WTC11 (cell line): ENCODE results near the gene TNK1. TPM values are rescaled to one million over a fixed set of nuclear protein-coding genes. Genes with fewer than 3 reads are reported as not detected.

Experiments
- ATAC-seq: fragments of 200-7000 bp; cut with Tn5 transposase; 2 replicates; pipeline ENCODE4 v1.10.0; 2021; ENCODE audit warnings: mild to moderate bottlenecking, moderate library complexity
- CTCF ChIA-PET: fragments of 300-600 bp; sonication (Branson Sonifier 250); formaldehyde crosslinking; loops from one replicate; lab custom pipeline; 2021; ENCODE audit warnings: antibody characterized with exemption; lab: Charles Lee
- POLR2A ChIA-PET: fragments of 350-600 bp; sonication (Branson Sonifier 250); formaldehyde crosslinking; loops from one replicate; lab custom pipeline; 2021; ENCODE audit warnings: antibody characterized with exemption; lab: Charles Lee
- DNase-seq: peaks from one replicate; pipeline ENCODE4 v3.0.0; 2021; ENCODE audit warnings: low spot score
- H3K27ac Mint-ChIP-seq: 2 replicates; pipeline ENCODE4 v1.8.0; 2021; ENCODE audit warnings: mixed read lengths
- H3K27me3 Mint-ChIP-seq: 2 replicates; pipeline ENCODE4 v1.8.0; 2021; ENCODE audit warnings: low read depth, mild to moderate bottlenecking, moderate library complexity, mixed read lengths
- H3K36me3 Mint-ChIP-seq: 2 replicates; pipeline ENCODE4 v1.8.0; 2021; ENCODE audit warnings: mixed read lengths
- H3K4me1 Mint-ChIP-seq: 2 replicates; pipeline ENCODE4 v1.8.0; 2022; ENCODE audit warnings: mixed read lengths
- H3K4me3 Mint-ChIP-seq: 2 replicates; pipeline ENCODE4 v1.8.0; 2021; ENCODE audit warnings: mild to moderate bottlenecking, moderate library complexity, mixed read lengths
- H3K9me3 Mint-ChIP-seq: 2 replicates; pipeline ENCODE4 v1.8.0; 2021; ENCODE audit warnings: mixed read lengths
- ARID4B ChIP-seq: sonication (generic); formaldehyde crosslinking; IDR thresholded peaks from 2 replicates; pipeline ENCODE4 v1.8.0; 2023; ENCODE audit warnings: missing genetic modification reagents, mild to moderate bottlenecking, borderline replicate concordance
- ATF1 ChIP-seq: sonication (generic); formaldehyde crosslinking; IDR thresholded peaks from 2 replicates; pipeline ENCODE4 v1.8.1; 2023; ENCODE audit warnings: mild to moderate bottlenecking, moderate library complexity, missing genetic modification reagents
- ATF2 ChIP-seq: sonication (generic); formaldehyde crosslinking; IDR thresholded peaks from 2 replicates; pipeline ENCODE4 v1.8.1; 2022; ENCODE audit warnings: low read depth, missing genetic modification reagents, borderline replicate concordance
- CDX4 ChIP-seq: fragments of 250-450 bp; sonication (Bioruptor Pico); IDR thresholded peaks from 2 replicates; pipeline ENCODE4 v1.9.0; 2021; ENCODE audit warnings: moderate library complexity, mild to moderate bottlenecking, inconsistent platforms, borderline replicate concordance
- CREM ChIP-seq: sonication (generic); formaldehyde crosslinking; IDR thresholded peaks from 2 replicates; pipeline ENCODE4 v1.8.1; 2022; ENCODE audit warnings: mild to moderate bottlenecking, missing genetic modification reagents, moderate library complexity
- ESRRA ChIP-seq: sonication (generic); formaldehyde crosslinking; IDR thresholded peaks from 2 replicates; pipeline ENCODE4 v1.8.1; 2022; ENCODE audit warnings: mild to moderate bottlenecking, missing genetic modification reagents, borderline replicate concordance
- GTF2I ChIP-seq: fragments of 250-450 bp; sonication (Bioruptor Pico); conservative IDR thresholded peaks from 2 replicates; pipeline ENCODE4 v1.4.0; 2021; ENCODE audit warnings: mild to moderate bottlenecking
- IRF1 ChIP-seq: sonication (generic); formaldehyde crosslinking; IDR thresholded peaks from 2 replicates; pipeline ENCODE4 v1.8.0; 2023; ENCODE audit warnings: missing genetic modification reagents
- RELA ChIP-seq: sonication (generic); formaldehyde crosslinking; IDR thresholded peaks from 2 replicates; pipeline ENCODE4 v1.8.1; 2022; ENCODE audit warnings: missing genetic modification reagents, mild to moderate bottlenecking, borderline replicate concordance
- SOX15 ChIP-seq: fragments of 250-450 bp; sonication (Bioruptor Pico); IDR thresholded peaks from 2 replicates; pipeline ENCODE4 v1.9.0; 2021; ENCODE audit warnings: mild to moderate bottlenecking
- SP1 ChIP-seq: sonication (generic); formaldehyde crosslinking; conservative IDR thresholded peaks from 2 replicates; pipeline ENCODE4 v1.8.1; 2022; ENCODE audit warnings: missing genetic modification reagents
- TEAD1 ChIP-seq: sonication (generic); formaldehyde crosslinking; IDR thresholded peaks from 2 replicates; pipeline ENCODE4 v1.8.0; 2022; ENCODE audit warnings: mild to moderate bottlenecking, missing genetic modification reagents
- USF2 ChIP-seq: sonication (generic); formaldehyde crosslinking; IDR thresholded peaks from 2 replicates; pipeline ENCODE4 v1.8.1; 2023; ENCODE audit warnings: mild to moderate bottlenecking, missing genetic modification reagents, moderate library complexity
- ZNF138 ChIP-seq: sonication (generic); formaldehyde crosslinking; conservative IDR thresholded peaks from 2 replicates; pipeline ENCODE4 v1.8.1; 2022; ENCODE audit warnings: mild to moderate bottlenecking, moderate library complexity, missing genetic modification reagents
- ZNF232 ChIP-seq: sonication (generic); formaldehyde crosslinking; IDR thresholded peaks from 2 replicates; pipeline ENCODE4 v1.8.0; 2022; ENCODE audit warnings: mild to moderate bottlenecking, missing genetic modification reagents
- ZNF281 ChIP-seq: sonication (generic); formaldehyde crosslinking; IDR thresholded peaks from 2 replicates; pipeline ENCODE4 v1.8.0; 2023; ENCODE audit warnings: mild to moderate bottlenecking, missing genetic modification reagents
- ZNF423 ChIP-seq: fragments of 250-450 bp; sonication (Bioruptor Pico); IDR thresholded peaks from 2 replicates; pipeline ENCODE4 v2.1.2; 2022; ENCODE audit warnings: mild to moderate bottlenecking, moderate library complexity
- ZNF671 ChIP-seq: fragments of 250-450 bp; sonication (Bioruptor Pico); IDR thresholded peaks from 2 replicates; pipeline ENCODE4 v1.8.0; 2021; ENCODE audit warnings: mild to moderate bottlenecking
- total RNA-seq: library from RNA; stranded (reverse); gene quantifications from 3 replicates; pipeline ENCODE4 v1.2.3, GENCODE V29; 2021

TNK1 gene
- total RNA-seq, 1 experiment from 2014 or later: 9.3 TPM

- TF ChIP-seq ZNF281 (CRISPR knock-in tag): no peak
- TF ChIP-seq ESRRA (CRISPR knock-in tag): no peak
- TF ChIP-seq IRF1 (CRISPR knock-in tag): no peak
- TF ChIP-seq CDX4 (CRISPR knock-in tag): no peak
- no peak for TF ChIP-seq ZNF138 (CRISPR knock-in tag)
- no peak for TF ChIP-seq CREM (CRISPR knock-in tag)
Observed at GRCh38 chr17:7407082-7407481, 26.2 kb downstream of the TNK1 start (continued).

- Mint-ChIP-seq H3K9me3 (no peaks in the 10 kb centered on the region), H3K27ac (no peak within 1 kb of the TSS), H3K27me3 (no peaks in the 10 kb centered on the region; the same call in 1 of the 2 replicates), H3K4me3 (peak within 1 kb of the TSS; percentile 53), H3K4me1 (peaks cover 35% of the 10 kb centered on the region), H3K36me3 (peaks cover 19% of the 10 kb centered on the region)
- ChIA-PET CTCF (interaction anchor here (0.7 to 3.5 kb wide), 7 partner anchors 14 to 153 kb away, joined by 3 to 25 read pairs (median 7); partner anchors contain the start of gene PLSCR3), POLR2A (interaction anchor here (0.8 to 1.8 kb wide), 3 partner anchors 14 to 76 kb away, joined by 3 to 5 read pairs (median 4); partner anchors contain the start of genes CHRNB1 and PLSCR3)
- ATAC-seq: no peak
- TF ChIP-seq ZNF138 (CRISPR knock-in tag): no peak
- no peak for TF ChIP-seq USF2
- no peak for DNase-seq
Observed at GRCh38 chr17:7407485-7408251, 26.8 kb downstream of the TNK1 start, which contains the start of gene NLGN2. NLGN2 (plus strand) TSS chr17:7407845; CDS start chr17:7408256, 411 bp downstream.

- peaks cover 33% of the 10 kb centered on the region for H3K4me1 Mint-ChIP-seq
- no peaks in the 10 kb centered on the region for H3K9me3 Mint-ChIP-seq
- no peaks in the 10 kb centered on the region; the same call in 1 of the 2 replicates for H3K27me3 Mint-ChIP-seq
- DNase-seq (no peak), ATAC-seq (no peak)
- H3K36me3 Mint-ChIP-seq: peaks cover 19% of the 10 kb centered on the region
- ChIA-PET POLR2A (interaction anchor here (1.8 kb wide), 1 partner anchor 37 kb away, joined by 5 read pairs; the partner anchor contains the start of gene CHRNB1), CTCF (interaction anchor here (1.1 to 3.5 kb wide), 6 partner anchors 12 to 115 kb away, joined by 3 to 25 read pairs (median 4); partner anchors contain the start of genes PLSCR3 and SPEM1)
- no peak overlapping the region for H3K27ac Mint-ChIP-seq
- H3K4me3 Mint-ChIP-seq: peak overlapping the region; percentile 48
- TF ChIP-seq SOX15 (CRISPR knock-in tag) (no peak), TEAD1 (CRISPR knock-in tag) (no peak), SP1 (CRISPR knock-in tag) (no peak), ATF2 (no peak), ZNF138 (CRISPR knock-in tag) (no peak), CDX4 (CRISPR knock-in tag) (no peak), ZNF423 (CRISPR knock-in tag) (no peak), RELA (CRISPR knock-in tag) (no peak), ATF1 (CRISPR knock-in tag) (no peak), ARID4B (no peak), ZNF232 (CRISPR knock-in tag) (no peak), ZNF671 (CRISPR knock-in tag) (no peak), GTF2I (no peak)
Observed at GRCh38 chr17:7408252-7408727, 27.4 kb downstream of the TNK1 start.
